Measurements from ENCODE around the gene EGFL6.

The EGFL6 gene

GRCh38 chrX:13587786-13588477 lies 18.5 kb downstream of the EGFL6 start:
- Histone ChIP-seq H3K4me3 (ENCODE audit: low read length) (no peak overlapping the region), H3K4me2 (ENCODE audit: low read length) (no peak overlapping the region), H3K4me1 (ENCODE audit: low read length) (no peaks in the 10 kb centered on the region), H3K36me3 (replicated peaks; ENCODE audit: low read depth, low read length) (no peaks in the 10 kb centered on the region), H4K20me1 (ENCODE audit: insufficient read depth, low read length) (no peaks in the 10 kb centered on the region), H3K27me3 (ENCODE audit: low read depth, low read length) (no peaks in the 10 kb centered on the region), H3K79me2 (ENCODE audit: low read length) (no peaks in the 10 kb centered on the region), H3K9me3 (ENCODE audit: insufficient read depth, low read length) (no peaks in the 10 kb centered on the region), H2AFZ (ENCODE audit: low read depth, low read length) (no peak overlapping the region), H3K9ac (ENCODE audit: low read length) (no peak overlapping the region), H3K27ac (ENCODE audit: low read length) (no peak overlapping the region)
- no peak for TF ChIP-seq EZH2phosphoT487 (IDR thresholded peaks at IDR 0.05; ENCODE audit: low read depth)
- no peak for TF ChIP-seq CTCF (IDR thresholded peaks at IDR 0.05; ENCODE audit: low read depth, low read length)

- no peak overlapping the region for H3K27ac ChIP-seq (ENCODE audit: low read length)
- no peak overlapping the region for H2AFZ ChIP-seq (ENCODE audit: low read depth, low read length)
- no peak overlapping the region for H3K4me3 ChIP-seq (ENCODE audit: low read length)
- H3K36me3 ChIP-seq (replicated peaks; ENCODE audit: low read depth, low read length), result no peaks in the 10 kb centered on the region
- H3K4me1 ChIP-seq (ENCODE audit: low read length), result no peaks in the 10 kb centered on the region
- H3K9me3 ChIP-seq (ENCODE audit: insufficient read depth, low read length), result no peaks in the 10 kb centered on the region
- no peaks in the 10 kb centered on the region for H3K27me3 ChIP-seq (ENCODE audit: low read depth, low read length)
- H4K20me1 ChIP-seq (ENCODE audit: insufficient read depth, low read length), result no peaks in the 10 kb centered on the region
- TF ChIP-seq CTCF (IDR thresholded peaks at IDR 0.05; ENCODE audit: low read depth, low read length) (no peak), EZH2phosphoT487 (IDR thresholded peaks at IDR 0.05; ENCODE audit: low read depth) (no peak)
- H3K9ac ChIP-seq (ENCODE audit: low read length), result no peak overlapping the region
- no peak overlapping the region for H3K4me2 ChIP-seq (ENCODE audit: low read length)
- H3K79me2 ChIP-seq (ENCODE audit: low read length), result no peaks in the 10 kb centered on the region
Observed at GRCh38 chrX:13590207-13590606, 20.8 kb downstream of the EGFL6 start.

GRCh38 chrX:13590914-13591313 lies 21.5 kb downstream of the EGFL6 start:
- H3K9ac ChIP-seq (ENCODE audit: low read length), result no peak overlapping the region
- H3K4me2 ChIP-seq (ENCODE audit: low read length), result no peak overlapping the region
- H3K4me1 ChIP-seq (ENCODE audit: low read length), result no peaks in the 10 kb centered on the region
- no peaks in the 10 kb centered on the region for H3K9me3 ChIP-seq (ENCODE audit: insufficient read depth, low read length)
- no peaks in the 10 kb centered on the region for H4K20me1 ChIP-seq (ENCODE audit: insufficient read depth, low read length)
- H3K27ac ChIP-seq (ENCODE audit: low read length), result no peak overlapping the region
- H3K4me3 ChIP-seq (ENCODE audit: low read length), result no peak overlapping the region
- no peaks in the 10 kb centered on the region for H3K27me3 ChIP-seq (ENCODE audit: low read depth, low read length)
- H3K79me2 ChIP-seq (ENCODE audit: low read length), result no peaks in the 10 kb centered on the region
- no peak overlapping the region for H2AFZ ChIP-seq (ENCODE audit: low read depth, low read length)
- H3K36me3 ChIP-seq (replicated peaks; ENCODE audit: low read depth, low read length), result no peaks in the 10 kb centered on the region
- TF ChIP-seq CTCF (IDR thresholded peaks at IDR 0.05; ENCODE audit: low read depth, low read length) (no peak), EZH2phosphoT487 (IDR thresholded peaks at IDR 0.05; ENCODE audit: low read depth) (no peak)

- no peaks in the 10 kb centered on the region for H3K9me3 ChIP-seq (ENCODE audit: insufficient read depth, low read length)
- H2AFZ ChIP-seq (ENCODE audit: low read depth, low read length), result no peak overlapping the region
- H3K9ac ChIP-seq (ENCODE audit: low read length), result no peak overlapping the region
- no peak for TF ChIP-seq CTCF (IDR thresholded peaks at IDR 0.05; ENCODE audit: low read depth, low read length)
- TF ChIP-seq EZH2phosphoT487 (IDR thresholded peaks at IDR 0.05; ENCODE audit: low read depth), result no peak
- H3K79me2 ChIP-seq (ENCODE audit: low read length), result no peaks in the 10 kb centered on the region
- no peak overlapping the region for H3K27ac ChIP-seq (ENCODE audit: low read length)
- peaks cover 19% of the 10 kb centered on the region for H3K4me1 ChIP-seq (ENCODE audit: low read length)
- no peak overlapping the region for H3K4me2 ChIP-seq (ENCODE audit: low read length)
- H3K4me3 ChIP-seq (ENCODE audit: low read length), result no peak overlapping the region
- no peaks in the 10 kb centered on the region for H3K36me3 ChIP-seq (replicated peaks; ENCODE audit: low read depth, low read length)
- H3K27me3 ChIP-seq (ENCODE audit: low read depth, low read length), result peaks cover 6% of the 10 kb centered on the region; the same call in 1 of the 2 replicates
- no peaks in the 10 kb centered on the region for H4K20me1 ChIP-seq (ENCODE audit: insufficient read depth, low read length)
Observed at GRCh38 chrX:13597874-13598273, 28.5 kb downstream of the EGFL6 start.
